HL-60 (cell line): Measurements from ENCODE around the gene ANO5.

Source experiments
- DNase-seq, 2 experiments: peaks; one replicate each; pipeline ENCODE4 v3.0.0-alpha.2; 2010 to 2020; ENCODE audit warnings: low read depth in 1 of 2, low spot score in 1 of 2
- H3K27ac ChIP-seq: fragments of 250-450 bp; sonication (Bioruptor Pico); replicated peaks from 2 replicates; pipeline ENCODE4 v1.5.1; 2020; ENCODE audit warnings: mild to moderate bottlenecking, moderate library complexity
- H3K27me3 ChIP-seq: fragments of 250-450 bp; sonication (Bioruptor Pico); 2 replicates; pipeline ENCODE4 v1.5.1; 2021; ENCODE audit warnings: mild to moderate bottlenecking, moderate library complexity; ENCODE audit not compliant: insufficient read depth, poor library complexity, severe bottlenecking
- H3K4me3 ChIP-seq: replicated peaks from 2 replicates; pipeline ENCODE4 v1.5.1; 2011; ENCODE audit warnings: mild to moderate bottlenecking, control low read depth, low read length; ENCODE audit not compliant: insufficient read depth
- CTCF ChIP-seq: IDR thresholded peaks from one replicate; pipeline ENCODE4 v1.5.1; 2011; ENCODE audit warnings: low read length, control low read depth, inconsistent platforms; ENCODE audit not compliant: insufficient read depth
- GABPA ChIP-seq: IDR thresholded peaks from 2 replicates; pipeline ENCODE4 v1.6.1; 2012; ENCODE audit warnings: low read depth
- POLR2AphosphoS5 ChIP-seq: IDR thresholded peaks from 2 replicates; pipeline ENCODE4 v1.6.1; 2012; ENCODE audit warnings: low read depth
- REST ChIP-seq: IDR thresholded peaks from 2 replicates; pipeline ENCODE4 v1.6.1; 2012; ENCODE audit warnings: low read depth; ENCODE audit not compliant: insufficient replicate concordance
- SPI1 ChIP-seq: IDR thresholded peaks from 2 replicates; pipeline ENCODE4 v1.6.1; 2012; ENCODE audit warnings: low read depth, mild to moderate bottlenecking, borderline replicate concordance

ANO5 gene

GRCh38 chr11:22302368-22302767, 109.5 kb downstream of the ANO5 start:
- TF ChIP-seq REST (no peak), POLR2AphosphoS5 (no peak), CTCF (no peak), SPI1 (no peak), GABPA (no peak)
- Histone ChIP-seq H3K27ac (no peak overlapping the region), H3K27me3 (peaks cover 2% of the 10 kb centered on the region), H3K4me3 (no peak overlapping the region)
- no peak for DNase-seq

GRCh38 chr11:22304337-22304961, 111.6 kb downstream of the ANO5 start:
- H3K27ac ChIP-seq: no peak overlapping the region
- DNase-seq: peak in 1 of 2 experiments; percentile 1
- peaks cover 2% of the 10 kb centered on the region for H3K27me3 ChIP-seq
- H3K4me3 ChIP-seq: no peak overlapping the region
- peak; percentile 12 for TF ChIP-seq CTCF
- TF ChIP-seq GABPA: no peak

- H3K4me3 ChIP-seq: no peak overlapping the region
- no peak for DNase-seq
- H3K27me3 ChIP-seq: peaks cover 2% of the 10 kb centered on the region
- no peak for TF ChIP-seq CTCF
- no peak for TF ChIP-seq POLR2AphosphoS5
- TF ChIP-seq GABPA: no peak
- TF ChIP-seq REST: no peak
- TF ChIP-seq SPI1: no peak
- H3K27ac ChIP-seq: no peak overlapping the region
Measured at GRCh38 chr11:22317656-22318055, 124.8 kb downstream of the ANO5 start.

- no peak for DNase-seq
- H3K27me3 ChIP-seq: no peaks in the 10 kb centered on the region
- TF ChIP-seq GABPA: no peak
- TF ChIP-seq REST: no peak
- TF ChIP-seq POLR2AphosphoS5: no peak
- no peak for TF ChIP-seq CTCF
- TF ChIP-seq SPI1: no peak
Measured at GRCh38 chr11:22331771-22332170, 138.9 kb downstream of the ANO5 start.

More at GRCh38 chr11:22331771-22332170, 138.9 kb downstream of the ANO5 start:
- Histone ChIP-seq H3K4me3 (no peak overlapping the region), H3K27ac (no peak overlapping the region)
